Stimulated activated CD8-positive, alpha-beta memory T cell treated with anti-CD3 and anti-CD28 coated beads, Interleukin-15, amount 100 ng/mL, for 1 hour (primary cell): ENCODE results near the gene TDP1.
"Not testable (repeated sequence)": the region's sequence is repeated elsewhere in the genome, so short reads cannot be mapped to it uniquely, and the experiment has no call there.

Experiments
- DNase-seq: peaks from one replicate; pipeline ENCODE4 v3.0.0-alpha.2; 2020; ENCODE audit warnings: low read depth

The TDP1 gene

DNA sequence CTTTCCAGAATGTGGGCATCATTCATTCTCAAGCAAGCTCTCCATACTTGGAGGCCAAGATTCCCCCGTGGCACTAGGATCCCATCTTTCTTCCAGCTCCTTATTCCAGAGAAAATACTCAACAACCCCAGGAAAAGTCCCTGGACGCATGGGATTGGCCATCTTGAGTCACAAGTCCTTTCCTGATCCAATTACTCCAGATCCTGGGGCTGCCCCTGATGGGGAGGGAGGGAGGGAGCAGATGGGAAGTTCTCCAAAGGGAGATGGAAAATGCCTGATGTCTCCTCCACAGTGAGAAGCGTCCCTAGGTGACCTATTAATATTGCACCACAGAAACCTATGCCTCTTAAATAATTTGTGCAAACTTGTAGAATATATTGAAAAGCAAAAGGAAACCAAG, 93.7 kb downstream of the TDP1 start:
- DNase-seq = no peak

- DNase-seq = no peak
Observed at GRCh38 chr14:90050271-90050670, 94.5 kb downstream of the TDP1 start.

DNA sequence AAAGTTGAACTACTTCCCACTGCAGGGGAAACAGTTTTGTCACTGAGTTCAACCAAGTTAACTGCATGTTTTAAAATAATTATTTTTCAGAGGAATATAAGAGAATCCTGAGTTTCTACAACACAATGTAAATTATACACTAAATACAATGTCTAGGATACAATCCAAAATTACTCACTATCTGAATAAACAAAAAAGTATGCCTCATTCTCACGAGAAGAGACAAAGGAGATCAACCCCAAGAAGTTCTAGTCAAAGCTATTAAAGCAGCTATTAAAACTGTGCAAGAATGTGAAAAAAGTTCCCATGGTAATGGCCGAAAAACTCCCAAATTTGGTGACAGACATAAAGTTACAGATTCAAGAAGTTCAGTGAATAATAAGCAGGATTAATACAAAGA, 97.3 kb downstream of the TDP1 start:
- DNase-seq = no peak

GRCh38 chr14:90054803-90055202, 99.1 kb downstream of the TDP1 start:
- no peak for DNase-seq

DNA sequence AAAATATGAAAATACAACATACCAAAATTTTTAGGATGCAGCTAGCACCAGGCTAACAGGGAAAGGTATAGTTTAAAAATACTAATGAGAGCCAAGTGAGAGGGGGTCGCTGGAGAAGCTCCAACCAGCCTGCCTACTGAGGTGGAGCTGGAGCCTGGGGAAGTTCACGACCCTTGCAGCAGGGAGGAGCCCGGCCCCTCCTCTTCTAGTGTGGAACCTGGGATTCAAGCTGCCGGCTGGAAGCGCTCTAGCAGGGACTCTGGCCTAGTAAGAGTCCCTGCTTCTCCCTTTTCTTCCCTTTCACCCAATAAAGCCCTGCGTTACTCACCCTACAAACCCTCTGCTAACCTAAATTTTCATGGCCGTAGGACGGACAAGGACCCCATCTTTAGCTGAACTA, 101.1 kb downstream of the TDP1 start:
- DNase-seq = no peak

- DNase-seq = no peak
Observed at GRCh38 chr14:90058876-90059458, 103.2 kb downstream of the TDP1 start.

DNA sequence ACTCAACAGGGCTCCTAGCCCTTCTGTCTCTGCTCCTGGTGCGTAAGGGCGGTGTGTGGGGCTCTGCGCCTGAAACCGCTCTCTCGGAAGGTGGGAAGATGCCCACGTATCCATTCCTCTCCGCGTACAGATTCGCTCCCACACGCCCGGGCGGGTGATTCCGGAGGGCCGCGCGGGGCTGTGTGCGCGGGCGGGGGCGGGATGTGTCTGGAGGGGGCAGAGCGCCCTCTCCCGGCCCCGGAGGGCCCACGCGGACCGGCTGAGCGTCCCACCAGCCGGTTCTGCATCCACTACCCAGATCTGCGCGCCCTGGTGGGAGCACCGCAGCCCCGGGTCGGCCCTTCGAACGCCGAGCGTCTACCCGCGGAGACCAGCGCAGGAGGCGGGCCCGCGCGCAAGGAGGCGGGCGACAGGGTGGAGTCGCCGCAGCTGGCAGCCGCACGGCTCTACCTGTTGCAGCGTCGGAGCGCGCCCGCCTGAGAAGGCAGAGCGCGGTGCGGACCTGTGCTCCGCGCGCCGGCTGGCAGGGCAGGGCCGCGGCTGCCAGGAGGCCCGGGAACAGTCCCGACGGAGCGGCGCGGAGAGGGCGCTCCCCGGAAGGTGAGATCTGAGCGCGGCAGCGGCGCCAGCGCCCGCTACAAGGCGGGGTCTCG, 104.7 kb downstream of the TDP1 start:
- DNase-seq = no peak

GRCh38 chr14:90060965-90061684, 105.4 kb downstream of the TDP1 start:
- no peak for DNase-seq

GRCh38 chr14:90061685-90062126, 106.0 kb downstream of the TDP1 start, which contains the start of gene KCNK13:
Gene KCNK13 (plus strand): TSS chr14:90061994. CDS start chr14:90062206, 212 bp downstream.
- no peak for DNase-seq

- DNase-seq = no peak
Observed at GRCh38 chr14:90062127-90062794, 106.5 kb downstream of the TDP1 start.

DNA sequence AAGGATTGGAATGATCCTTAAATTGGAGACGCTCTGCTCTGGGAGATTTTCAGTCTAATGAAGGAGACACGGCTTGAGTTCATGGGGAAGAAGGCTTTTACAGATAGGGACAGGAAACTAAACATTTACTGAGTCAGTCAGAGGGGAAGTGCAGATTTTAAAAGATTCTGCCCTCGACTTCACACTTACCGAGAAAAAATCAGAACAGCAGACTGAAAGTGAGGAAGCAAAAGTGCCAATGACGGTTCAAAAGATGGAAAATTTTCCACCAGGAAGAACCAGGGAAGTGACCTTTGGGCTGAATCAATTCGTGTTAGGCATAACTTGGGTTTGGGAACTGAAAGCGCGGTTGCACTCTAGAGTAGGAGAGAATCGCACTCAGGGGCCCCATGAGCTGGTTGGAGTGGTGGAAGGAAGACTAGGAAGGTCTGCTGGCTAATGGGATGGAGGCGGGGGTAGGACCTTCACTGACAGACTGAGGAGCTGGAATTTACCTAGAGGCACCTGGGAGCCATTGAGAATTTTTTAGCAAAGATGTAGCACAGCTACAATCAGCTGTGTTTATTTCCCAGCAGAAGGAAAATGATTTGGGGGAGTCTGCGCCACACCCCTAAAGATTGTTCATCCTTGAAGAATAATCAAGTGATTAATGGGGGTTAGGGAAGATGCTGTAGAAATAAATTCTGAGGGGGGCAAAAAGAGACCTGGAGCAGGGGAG, 107.3 kb downstream of the TDP1 start:
- no peak for DNase-seq

DNA sequence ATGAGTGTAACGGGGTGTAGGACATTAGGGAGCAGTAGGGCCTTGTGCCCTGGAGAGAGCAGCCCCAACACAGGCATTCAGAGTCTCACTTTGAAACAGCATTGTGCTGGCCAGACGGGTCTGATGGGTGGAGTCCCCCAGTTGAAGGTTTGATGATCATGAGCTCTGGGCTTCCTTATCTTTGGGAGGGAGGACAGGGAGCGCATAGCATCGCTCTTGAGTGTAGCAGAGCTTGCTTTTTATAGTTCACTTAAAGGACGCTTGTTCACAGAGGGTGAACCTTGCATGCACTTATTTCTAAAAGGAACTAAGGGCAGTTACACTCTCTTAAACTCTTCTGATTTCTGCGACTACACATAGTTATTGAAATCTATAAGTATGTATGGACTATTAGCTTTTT, 116.6 kb downstream of the TDP1 start:
- DNase-seq = no peak

- DNase-seq = no peak
Observed at GRCh38 chr14:90079576-90079975, 123.8 kb downstream of the TDP1 start.

- DNase-seq = no peak
Observed at GRCh38 chr14:90087433-90087832, 131.7 kb downstream of the TDP1 start.

DNA sequence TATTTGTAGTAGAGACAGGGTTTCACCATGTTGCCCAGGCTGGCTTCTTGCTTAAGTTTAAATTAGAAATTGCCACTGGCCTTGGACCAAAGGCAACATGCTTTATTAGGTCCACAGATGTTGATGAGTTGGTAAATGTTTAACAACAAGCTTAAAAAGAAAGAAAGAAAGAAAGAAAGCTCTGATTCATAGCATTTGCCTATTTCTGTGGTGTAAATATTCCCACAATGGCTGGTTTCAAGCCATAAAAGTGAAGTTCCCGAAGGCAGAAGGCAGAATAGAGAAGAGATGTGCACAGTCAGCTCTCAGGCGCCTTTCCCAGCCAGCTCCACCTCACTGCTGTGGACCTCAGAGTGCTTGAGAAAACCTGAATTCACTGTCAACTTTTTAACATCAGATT, 132.4 kb downstream of the TDP1 start:
- DNase-seq = no peak

GRCh38 chr14:90089486-90089885, 133.8 kb downstream of the TDP1 start:
- not testable (repeated sequence) for DNase-seq

GRCh38 chr14:90091393-90091792, 135.7 kb downstream of the TDP1 start:
- no peak for DNase-seq

- DNase-seq = no peak
Observed at GRCh38 chr14:90093942-90094595, 138.3 kb downstream of the TDP1 start.
